HEK293 (cell line): ENCODE results near the gene ADAMTS20.

Source experiments
- CTCF ChIA-PET: fragments of 350-600 bp; formaldehyde crosslinking; extraction: SDS; loops from one replicate; lab custom pipeline; 2021; ENCODE audit warnings: antibody characterized with exemption; lab: Yijun Ruan, JAX
- POLR2A ChIA-PET: fragments of 300-600 bp; formaldehyde crosslinking; extraction: SDS; loops from one replicate; lab custom pipeline; 2020; ENCODE audit warnings: antibody characterized with exemption, inconsistent platforms; lab: Yijun Ruan, JAX
- H3K27ac ChIP-seq: fragments of 200-500 bp; sonication (Bioruptor generic); 2 replicates; pipeline ENCODE4 v1.5.1; 2014; ENCODE audit warnings: low read depth, low read length, control low read depth, inconsistent platforms; ENCODE audit errors: extremely low read depth
- H3K36me3 ChIP-seq, 2 experiments: fragments of 200-500 bp in 1 of 2; sonication (Bioruptor generic) in 1 of 2; 1 replicate in 1 of 2; 2 replicates in 1 of 2; pipeline ENCODE4 v1.5.1; 2014 to 2017; ENCODE audit warnings: inconsistent platforms in 2 of 2, low read length in 2 of 2; ENCODE audit not compliant: control insufficient read depth in 2 of 2, insufficient read depth in 1 of 2
- H3K4me1 ChIP-seq: fragments of 200-500 bp; sonication (Bioruptor generic); 2 replicates; pipeline ENCODE4 v1.5.1; 2014; ENCODE audit warnings: mild to moderate bottlenecking, low read length, inconsistent platforms; ENCODE audit not compliant: control insufficient read depth, insufficient read depth
- H3K4me3 ChIP-seq: 2 replicates; pipeline ENCODE4 v1.5.1; 2011; ENCODE audit warnings: low read depth, mild to moderate bottlenecking, control low read depth, low read length, moderate library complexity
- H3K9me3 ChIP-seq: fragments of 200-500 bp; sonication (Bioruptor generic); 2 replicates; pipeline ENCODE4 v1.5.1; 2014; ENCODE audit warnings: low read depth, low read length, inconsistent platforms; ENCODE audit not compliant: control insufficient read depth, insufficient read depth
- ATF2 ChIP-seq: fragments of 450-650 bp; formaldehyde crosslinking; IDR thresholded peaks from 2 replicates; pipeline ENCODE4 v1.5.1; 2016; ENCODE audit warnings: missing biosample characterization, missing genetic modification characterization, low read depth
- BCL11A ChIP-seq: fragments of 450-650 bp; formaldehyde crosslinking; IDR thresholded peaks from 2 replicates; pipeline ENCODE4 v1.5.1; 2016; ENCODE audit warnings: low read depth, missing biosample characterization, missing genetic modification characterization
- SALL2 ChIP-seq: fragments of 450-650 bp; formaldehyde crosslinking; IDR thresholded peaks from 2 replicates; pipeline ENCODE4 v1.5.0; 2017; ENCODE audit warnings: missing biosample characterization, mild to moderate bottlenecking, missing genetic modification characterization, borderline replicate concordance
- ZBTB17 ChIP-seq: fragments of 450-650 bp; formaldehyde crosslinking; IDR thresholded peaks from 2 replicates; pipeline ENCODE4 v1.5.1; 2016; ENCODE audit warnings: missing biosample characterization, missing genetic modification characterization
- ZBTB21 ChIP-seq: fragments of 450-650 bp; formaldehyde crosslinking; IDR thresholded peaks from 2 replicates; pipeline ENCODE4 v1.5.1; 2017; ENCODE audit warnings: missing biosample characterization, missing genetic modification characterization
- ZBTB8A ChIP-seq: fragments of 450-650 bp; formaldehyde crosslinking; IDR thresholded peaks from 2 replicates; pipeline ENCODE4 v1.5.1; 2016; ENCODE audit warnings: missing biosample characterization, missing genetic modification characterization
- ZEB2 ChIP-seq: fragments of 450-650 bp; formaldehyde crosslinking; IDR thresholded peaks from 2 replicates; pipeline ENCODE4 v1.5.1; 2016; ENCODE audit warnings: missing biosample characterization, missing genetic modification characterization
- ZFP41 ChIP-seq: fragments of 450-650 bp; formaldehyde crosslinking; IDR thresholded peaks from 2 replicates; pipeline ENCODE4 v1.5.1; 2016; ENCODE audit warnings: missing biosample characterization, missing genetic modification characterization, borderline replicate concordance
- ZIC2 ChIP-seq: fragments of 450-650 bp; formaldehyde crosslinking; IDR thresholded peaks from 2 replicates; pipeline ENCODE4 v1.5.1; 2016; ENCODE audit warnings: missing biosample characterization, missing genetic modification characterization
- ZNF10 ChIP-seq: fragments of 450-650 bp; formaldehyde crosslinking; IDR thresholded peaks from 2 replicates; pipeline ENCODE4 v1.5.1; 2017; ENCODE audit warnings: missing biosample characterization, missing genetic modification characterization
- ZNF133 ChIP-seq: fragments of 450-650 bp; formaldehyde crosslinking; IDR thresholded peaks from 2 replicates; pipeline ENCODE4 v1.5.1; 2016; ENCODE audit warnings: missing biosample characterization, missing genetic modification characterization
- ZNF138 ChIP-seq: fragments of 450-650 bp; formaldehyde crosslinking; IDR thresholded peaks from 2 replicates; pipeline ENCODE4 v1.5.1; 2016; ENCODE audit warnings: missing biosample characterization, missing genetic modification characterization, borderline replicate concordance
- ZNF155 ChIP-seq: fragments of 450-650 bp; formaldehyde crosslinking; IDR thresholded peaks from 2 replicates; pipeline ENCODE4 v1.5.1; 2016; ENCODE audit warnings: missing biosample characterization, missing genetic modification characterization
- ZNF26 ChIP-seq: fragments of 450-650 bp; formaldehyde crosslinking; IDR thresholded peaks from 2 replicates; pipeline ENCODE4 v1.5.1; 2016; ENCODE audit warnings: missing biosample characterization, missing genetic modification characterization
- ZNF362 ChIP-seq: fragments of 450-650 bp; formaldehyde crosslinking; IDR thresholded peaks from 2 replicates; pipeline ENCODE4 v1.5.1; 2016; ENCODE audit warnings: missing biosample characterization, missing genetic modification characterization
- ZNF433 ChIP-seq: fragments of 450-650 bp; formaldehyde crosslinking; IDR thresholded peaks from 2 replicates; pipeline ENCODE4 v1.5.1; 2016; ENCODE audit warnings: missing biosample characterization, missing genetic modification characterization, low read depth
- ZNF449 ChIP-seq: fragments of 450-650 bp; formaldehyde crosslinking; IDR thresholded peaks from 2 replicates; pipeline ENCODE4 v1.5.1; 2017; ENCODE audit warnings: missing biosample characterization, mild to moderate bottlenecking, missing genetic modification characterization, moderate library complexity
- ZNF558 ChIP-seq: fragments of 450-650 bp; formaldehyde crosslinking; IDR thresholded peaks from 2 replicates; pipeline ENCODE4 v1.5.1; 2016; ENCODE audit warnings: missing biosample characterization, missing genetic modification characterization
- ZNF596 ChIP-seq: fragments of 450-650 bp; IDR thresholded peaks from 2 replicates; pipeline ENCODE4 v1.5.0; 2018; ENCODE audit warnings: missing biosample characterization, mild to moderate bottlenecking, missing genetic modification characterization, moderate library complexity
- ZNF658 ChIP-seq: fragments of 450-650 bp; formaldehyde crosslinking; IDR thresholded peaks from 2 replicates; pipeline ENCODE4; 2016; ENCODE audit warnings: missing biosample characterization, missing genetic modification characterization

Gene ADAMTS20

GRCh38 chr12:43308776-43309175 is 243.2 kb downstream of the ADAMTS20 start:
- Histone ChIP-seq H3K4me3 (no peak overlapping the region), H3K9me3 (no peaks in the 10 kb centered on the region), H3K36me3 (no peaks in the 10 kb centered on the region), H3K4me1 (no peaks in the 10 kb centered on the region), H3K27ac (no peak overlapping the region)
- no peak for TF ChIP-seq ZNF658 (tag by site-specific recombination)
- no peak for TF ChIP-seq ZIC2 (tag by site-specific recombination)
- TF ChIP-seq ZBTB8A (tag by site-specific recombination), result no peak
- TF ChIP-seq ZBTB21 (tag by site-specific recombination), result no peak
- TF ChIP-seq ZNF10 (tag by site-specific recombination), result no peak
- no peak for TF ChIP-seq ZNF449 (tag by site-specific recombination)
- no peak for TF ChIP-seq ZNF596 (tag by site-specific recombination)
- TF ChIP-seq ZNF155 (tag by site-specific recombination), result no peak
- no peak for TF ChIP-seq ZNF433 (tag by site-specific recombination)
- TF ChIP-seq ZNF138, result no peak
- TF ChIP-seq ZFP41, result no peak
- no peak for TF ChIP-seq ZEB2 (tag by site-specific recombination)
- ChIA-PET POLR2A (no interaction called here), CTCF (interaction anchor here (1.0 kb wide), 1 partner anchor 28 kb away, joined by 6 read pairs; no protein-coding TSS in a partner anchor)

- Histone ChIP-seq H3K36me3 (no peaks in the 10 kb centered on the region), H3K4me3 (no peak overlapping the region), H3K9me3 (no peaks in the 10 kb centered on the region), H3K4me1 (no peaks in the 10 kb centered on the region), H3K27ac (no peak overlapping the region)
- TF ChIP-seq ZNF558 (tag by site-specific recombination), result no peak
- TF ChIP-seq ATF2, result no peak
- no peak for TF ChIP-seq ZNF133 (tag by site-specific recombination)
- TF ChIP-seq ZNF362 (tag by site-specific recombination), result no peak
- TF ChIP-seq ZNF26 (tag by site-specific recombination), result no peak
- TF ChIP-seq ZBTB17 (tag by site-specific recombination), result no peak
- TF ChIP-seq ZNF10 (tag by site-specific recombination), result no peak
- TF ChIP-seq BCL11A (tag by site-specific recombination), result no peak
- TF ChIP-seq SALL2 (tag by site-specific recombination), result no peak
- POLR2A ChIA-PET, result no interaction called here
- CTCF ChIA-PET, result no interaction called here
These were observed 244.9 kb downstream of the ADAMTS20 start for GRCh38 chr12:43307126-43307525.
